ENCODE data around the gene PHTF1.
"Not testable (repeated sequence)": the region's sequence is repeated elsewhere in the genome, so short reads cannot be mapped to it uniquely, and the experiment has no call there.

DNA sequence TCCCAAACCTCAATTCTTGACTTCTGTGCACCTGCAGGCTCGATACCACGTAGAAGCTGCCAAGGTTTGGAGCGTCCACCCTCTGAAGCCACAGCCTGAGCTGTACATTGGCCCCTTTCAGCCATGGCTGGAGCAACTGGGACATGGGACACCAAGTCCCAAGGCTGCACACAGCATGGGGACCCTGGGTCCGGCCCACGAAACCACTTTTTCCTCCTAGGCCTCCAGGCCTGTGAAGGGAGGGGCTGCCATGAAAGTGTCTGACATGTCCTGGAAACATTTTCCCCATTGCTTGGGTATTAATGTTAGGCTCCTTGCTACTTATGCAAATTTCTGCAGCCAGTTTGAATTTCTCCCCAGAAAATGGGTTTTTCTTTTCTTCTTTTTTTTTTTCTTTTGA lies 40.7 kb downstream of the PHTF1 start:
- TF ChIP-seq POLR2A (IDR thresholded peaks at IDR 0.05): not testable (repeated sequence)
- TF ChIP-seq, protein P1, sequence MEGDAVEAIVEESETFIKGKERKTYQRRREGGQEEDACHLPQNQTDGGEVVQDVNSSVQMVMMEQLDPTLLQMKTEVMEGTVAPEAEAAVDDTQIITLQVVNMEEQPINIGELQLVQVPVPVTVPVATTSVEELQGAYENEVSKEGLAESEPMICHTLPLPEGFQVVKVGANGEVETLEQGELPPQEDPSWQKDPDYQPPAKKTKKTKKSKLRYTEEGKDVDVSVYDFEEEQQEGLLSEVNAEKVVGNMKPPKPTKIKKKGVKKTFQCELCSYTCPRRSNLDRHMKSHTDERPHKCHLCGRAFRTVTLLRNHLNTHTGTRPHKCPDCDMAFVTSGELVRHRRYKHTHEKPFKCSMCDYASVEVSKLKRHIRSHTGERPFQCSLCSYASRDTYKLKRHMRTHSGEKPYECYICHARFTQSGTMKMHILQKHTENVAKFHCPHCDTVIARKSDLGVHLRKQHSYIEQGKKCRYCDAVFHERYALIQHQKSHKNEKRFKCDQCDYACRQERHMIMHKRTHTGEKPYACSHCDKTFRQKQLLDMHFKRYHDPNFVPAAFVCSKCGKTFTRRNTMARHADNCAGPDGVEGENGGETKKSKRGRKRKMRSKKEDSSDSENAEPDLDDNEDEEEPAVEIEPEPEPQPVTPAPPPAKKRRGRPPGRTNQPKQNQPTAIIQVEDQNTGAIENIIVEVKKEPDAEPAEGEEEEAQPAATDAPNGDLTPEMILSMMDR (IDR thresholded peaks at IDR 0.05): not testable (repeated sequence)

Data from prostate gland (tissue), 2 donors.